ENCODE results near the gene MRPL55.

MRPL55 gene

DNA sequence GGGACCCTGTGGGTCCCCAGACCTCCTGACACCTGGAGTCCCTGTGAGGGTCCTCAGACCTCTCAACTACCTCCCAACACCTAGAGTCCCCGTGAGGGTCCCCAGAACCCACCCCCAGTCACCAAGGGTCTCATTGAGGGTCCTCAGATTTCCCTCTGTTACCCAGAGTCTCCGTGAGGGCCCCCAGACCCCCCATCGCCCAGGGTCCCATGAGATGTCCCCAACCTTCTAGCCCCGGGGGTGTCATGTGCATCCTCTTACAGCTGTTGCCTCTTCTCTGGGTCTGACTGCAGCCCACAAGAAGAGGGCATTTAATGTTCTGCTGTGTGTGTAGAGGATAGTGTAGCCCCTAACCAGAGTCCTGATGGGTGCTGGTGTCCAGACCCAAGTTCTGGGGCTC, 38.7 kb upstream of the MRPL55 start:
- H3K4me3 ChIP-seq (ENCODE audit: low read length), result no peak overlapping the region
- TF ChIP-seq, protein P1, sequence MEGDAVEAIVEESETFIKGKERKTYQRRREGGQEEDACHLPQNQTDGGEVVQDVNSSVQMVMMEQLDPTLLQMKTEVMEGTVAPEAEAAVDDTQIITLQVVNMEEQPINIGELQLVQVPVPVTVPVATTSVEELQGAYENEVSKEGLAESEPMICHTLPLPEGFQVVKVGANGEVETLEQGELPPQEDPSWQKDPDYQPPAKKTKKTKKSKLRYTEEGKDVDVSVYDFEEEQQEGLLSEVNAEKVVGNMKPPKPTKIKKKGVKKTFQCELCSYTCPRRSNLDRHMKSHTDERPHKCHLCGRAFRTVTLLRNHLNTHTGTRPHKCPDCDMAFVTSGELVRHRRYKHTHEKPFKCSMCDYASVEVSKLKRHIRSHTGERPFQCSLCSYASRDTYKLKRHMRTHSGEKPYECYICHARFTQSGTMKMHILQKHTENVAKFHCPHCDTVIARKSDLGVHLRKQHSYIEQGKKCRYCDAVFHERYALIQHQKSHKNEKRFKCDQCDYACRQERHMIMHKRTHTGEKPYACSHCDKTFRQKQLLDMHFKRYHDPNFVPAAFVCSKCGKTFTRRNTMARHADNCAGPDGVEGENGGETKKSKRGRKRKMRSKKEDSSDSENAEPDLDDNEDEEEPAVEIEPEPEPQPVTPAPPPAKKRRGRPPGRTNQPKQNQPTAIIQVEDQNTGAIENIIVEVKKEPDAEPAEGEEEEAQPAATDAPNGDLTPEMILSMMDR (IDR thresholded peaks at IDR 0.05; ENCODE audit: insufficient read depth, low read depth, low read length, missing control alignments), result no peak

DNA sequence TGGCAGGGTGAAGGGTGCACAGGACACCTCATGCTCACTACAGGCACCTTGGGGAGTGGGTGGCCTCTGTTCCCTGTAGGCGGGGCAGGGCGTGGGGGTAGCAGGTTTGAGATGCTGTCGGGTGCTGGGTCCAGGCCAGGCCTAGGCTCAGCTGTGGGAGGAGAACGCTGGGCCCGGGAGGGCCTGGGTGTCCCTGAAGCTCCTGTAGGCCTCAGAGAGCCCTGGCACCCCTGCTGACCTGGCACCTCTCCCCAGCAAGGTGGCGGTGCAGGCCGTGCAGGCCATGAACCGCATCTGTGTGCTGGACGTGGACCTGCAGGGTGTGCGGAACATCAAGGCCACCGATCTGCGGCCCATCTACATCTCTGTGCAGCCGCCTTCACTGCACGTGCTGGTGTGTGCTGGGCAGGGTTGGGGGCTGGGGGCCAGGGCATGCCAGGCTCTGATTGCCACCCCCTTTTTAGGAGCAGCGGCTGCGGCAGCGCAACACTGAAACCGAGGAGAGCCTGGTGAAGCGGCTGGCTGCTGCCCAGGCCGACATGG, 38.1 kb upstream of the MRPL55 start:
- TF ChIP-seq, protein P1 (IDR thresholded peaks at IDR 0.05; ENCODE audit: insufficient read depth, low read depth, low read length, missing control alignments), result no peak
- no peak for DNase-seq (ENCODE audit: low read depth)

More for the DNA sequence above, 38.7 kb upstream of the MRPL55 start:
- DNase-seq (ENCODE audit: low read depth), result no peak

DNA sequence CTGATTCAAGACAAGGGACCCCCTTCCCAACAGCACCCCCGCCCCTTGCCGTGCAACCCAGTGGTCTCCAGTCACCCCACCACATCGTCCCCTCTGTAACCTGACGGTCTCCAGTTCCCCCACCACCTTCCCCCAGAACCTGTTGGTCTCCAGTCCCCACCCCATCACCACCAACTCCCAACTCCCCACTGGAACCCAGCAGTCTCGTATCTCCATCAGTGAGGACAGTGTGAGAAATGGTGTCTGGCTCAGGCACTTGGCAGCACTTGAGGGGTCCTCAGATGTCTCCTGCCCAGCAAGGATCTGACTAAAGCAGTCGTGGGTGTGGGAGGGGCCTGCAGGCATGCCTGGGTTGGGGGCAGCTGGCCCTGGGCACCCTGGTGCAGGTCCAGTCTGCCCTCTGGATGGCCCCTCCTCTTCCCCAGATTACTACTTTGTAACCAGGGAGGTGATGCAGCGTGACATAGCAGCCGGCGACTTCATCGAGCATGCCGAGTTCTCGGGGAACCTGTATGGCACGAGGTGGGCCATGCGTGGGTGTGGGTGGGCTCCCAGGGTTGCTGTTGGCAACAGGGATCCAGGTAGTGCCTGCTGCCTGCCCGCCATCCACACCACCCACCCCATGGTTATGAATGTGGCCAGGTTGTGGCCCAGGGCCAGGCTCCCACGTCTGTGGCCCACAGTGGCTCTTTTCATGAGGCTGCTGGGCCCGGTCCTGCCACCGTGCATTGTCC, 37.5 kb upstream of the MRPL55 start:
- DNase-seq (ENCODE audit: low read depth), result no peak
- TF ChIP-seq, protein P1 (IDR thresholded peaks at IDR 0.05; ENCODE audit: insufficient read depth, low read depth, low read length, missing control alignments), result no peak
- no peak overlapping the region for H3K4me3 ChIP-seq (ENCODE audit: low read length)

More for the DNA sequence above, 38.1 kb upstream of the MRPL55 start:
- H3K4me3 ChIP-seq (ENCODE audit: low read length), result no peak overlapping the region

DNA sequence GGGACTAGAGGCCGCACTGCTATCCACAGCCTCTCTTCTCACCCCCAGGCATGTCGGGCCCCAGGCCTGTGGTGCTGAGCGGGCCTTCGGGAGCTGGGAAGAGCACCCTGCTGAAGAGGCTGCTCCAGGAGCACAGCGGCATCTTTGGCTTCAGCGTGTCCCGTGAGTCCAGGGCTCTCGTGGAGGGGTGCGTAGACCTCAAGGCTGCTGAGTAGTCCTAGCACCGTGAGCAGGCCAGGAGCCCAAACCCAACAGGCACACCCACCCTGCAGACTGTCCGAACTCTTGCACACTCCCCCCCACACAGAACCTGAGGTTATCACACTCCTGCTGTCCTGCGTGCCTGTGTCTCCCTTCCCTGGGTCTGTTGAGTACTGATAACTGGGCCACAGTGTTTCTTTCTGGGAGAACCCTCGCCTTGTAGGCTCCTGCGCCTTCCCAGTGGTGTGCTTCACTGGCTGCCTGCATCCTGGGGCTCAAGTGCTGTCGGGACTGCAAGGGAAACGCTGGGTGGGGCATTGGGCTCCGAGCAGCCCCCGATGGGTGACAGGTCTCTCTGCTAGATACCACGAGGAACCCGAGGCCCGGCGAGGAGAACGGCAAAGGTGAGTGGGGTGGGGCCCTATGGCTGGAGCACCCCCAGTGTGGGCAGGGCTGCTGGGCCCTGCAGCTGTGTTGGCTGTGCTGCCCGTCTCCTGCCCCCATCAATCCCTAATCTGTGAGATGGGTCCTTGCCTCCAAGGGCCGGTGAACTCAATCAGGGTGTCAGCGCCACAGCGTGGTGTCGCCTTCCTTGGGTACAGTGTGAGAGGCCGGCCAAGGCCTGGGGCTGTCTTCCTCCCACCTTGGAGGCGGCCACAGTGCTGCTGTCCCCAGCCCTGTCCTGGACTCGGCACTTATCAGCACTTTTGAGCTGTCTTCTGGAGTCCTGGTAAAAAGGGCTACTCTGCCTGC, 36.6 kb upstream of the MRPL55 start:
- TF ChIP-seq, protein P1 (IDR thresholded peaks at IDR 0.05; ENCODE audit: insufficient read depth, low read depth, low read length, missing control alignments), result no peak

DNA sequence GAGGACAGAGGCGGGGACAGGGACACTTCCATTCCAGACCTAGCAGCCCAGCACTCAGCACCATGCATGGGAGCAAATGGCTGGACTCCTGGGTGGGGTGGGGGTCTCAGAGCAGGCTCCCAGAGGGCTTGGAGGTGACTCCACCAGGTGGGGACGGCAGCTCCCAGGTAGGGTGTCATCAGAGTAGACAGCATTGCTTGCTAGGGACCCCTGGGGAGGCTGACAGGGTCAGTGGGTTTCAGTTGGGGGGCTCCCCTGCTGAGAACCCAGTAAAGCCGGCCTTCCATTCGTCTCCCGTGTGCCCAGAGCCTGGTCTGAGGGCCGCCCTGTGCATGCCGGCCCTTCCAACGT, 35.9 kb upstream of the MRPL55 start:
- no peak for DNase-seq (ENCODE audit: low read depth)
- TF ChIP-seq, protein P1 (IDR thresholded peaks at IDR 0.05; ENCODE audit: insufficient read depth, low read depth, low read length, missing control alignments), result no peak
- H3K4me3 ChIP-seq (ENCODE audit: low read length), result no peak overlapping the region

More for the DNA sequence above, 36.6 kb upstream of the MRPL55 start:
- DNase-seq (ENCODE audit: low read depth), result no peak
- no peak overlapping the region for H3K4me3 ChIP-seq (ENCODE audit: low read length)

DNA sequence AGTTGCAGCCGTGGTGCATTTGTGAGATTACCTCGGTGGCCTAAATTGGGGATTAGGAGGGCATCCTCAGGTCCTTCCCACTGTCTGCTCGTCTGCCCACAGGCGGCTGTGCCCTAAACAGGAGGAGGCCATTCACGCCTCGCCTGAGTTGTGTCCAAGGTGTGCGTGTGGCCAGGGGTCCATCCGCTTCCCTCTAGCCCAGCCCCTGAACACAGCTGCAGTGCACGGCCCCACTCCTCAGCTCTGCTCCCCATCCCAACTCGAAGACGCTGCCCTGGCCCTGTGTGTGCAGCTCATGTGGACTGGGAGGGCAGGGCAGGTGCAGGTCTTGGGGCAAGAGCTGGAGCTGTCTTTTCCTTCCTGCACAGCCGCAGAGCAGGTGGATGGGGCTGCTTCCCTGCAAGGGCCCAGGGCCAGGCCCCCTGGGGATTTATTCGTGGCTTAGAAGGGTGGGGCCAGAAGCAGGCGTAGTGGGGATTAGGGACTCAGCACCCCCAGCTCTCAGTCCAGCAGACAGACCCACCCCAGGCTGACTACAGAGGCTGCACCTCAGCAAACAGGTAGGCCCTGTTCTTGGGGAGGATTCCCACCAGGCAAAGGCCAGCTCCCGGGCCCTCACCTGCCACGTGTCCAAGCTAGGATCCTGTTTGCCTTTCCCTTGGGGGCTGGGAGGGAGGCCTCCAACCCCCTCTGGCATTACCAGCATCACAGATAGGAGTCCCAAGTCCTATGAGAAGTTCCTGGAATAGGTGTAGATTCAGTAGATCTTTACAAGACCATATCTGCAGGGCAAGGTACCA, 35.3 kb upstream of the MRPL55 start:
- TF ChIP-seq, protein P1 (IDR thresholded peaks at IDR 0.05; ENCODE audit: insufficient read depth, low read depth, low read length, missing control alignments), result no peak
- no peak for DNase-seq (ENCODE audit: low read depth)
- H3K4me3 ChIP-seq (ENCODE audit: low read length), result no peak overlapping the region

Measured in epithelial cell of esophagus (primary cell).